K562 (cell line): ENCODE data around the gene NR3C2.

Experiments used
- CTCF ChIP-seq, 3 experiments: IDR thresholded peaks in 2 of 3; conservative IDR thresholded peaks in 1 of 3; 2 replicates each; pipeline ENCODE4 v1.5.1; 2011 to 2012; ENCODE audit warnings: low read length in 3 of 3, mild to moderate bottlenecking in 3 of 3, control low read depth in 2 of 3, improper control_type of control experiment in 1 of 3, inconsistent platforms in 1 of 3, low read depth in 1 of 3, mixed read lengths in 1 of 3, moderate library complexity in 1 of 3; ENCODE audit not compliant: insufficient read depth in 2 of 3
- PML ChIP-seq: IDR thresholded peaks from 2 replicates; pipeline ENCODE4 v1.6.1; 2012; ENCODE audit warnings: low read length, inconsistent platforms
- SRF ChIP-seq, 2 experiments: fragments of 250-450, 450-650 bp in 1 of 2; sonication (Bioruptor Pico) in 1 of 2; sonication (generic) in 1 of 2; formaldehyde crosslinking; IDR thresholded peaks; 2 replicates each; pipeline versions ENCODE4 v1.5.0 to v1.5.1; 2020 to 2022; ENCODE audit warnings: mild to moderate bottlenecking in 1 of 2, missing genetic modification reagents in 1 of 2
- TCF7L2 ChIP-seq: fragments of 150-350 bp; IDR thresholded peaks from 2 replicates; pipeline ENCODE4 v1.6.1; 2016; ENCODE audit warnings: low read depth, mild to moderate bottlenecking, low read length, moderate library complexity

- no peak for TF ChIP-seq TCF7L2
- no peak for TF ChIP-seq SRF (CRISPR knock-in tag; IDR thresholded peaks at IDR 0.05)
- TF ChIP-seq PML = no peak
- TF ChIP-seq CTCF (IDR thresholded peaks at IDR 0.05 in 2 of 3, conservative IDR thresholded peaks at IDR 0.05 in 1 of 3; ENCODE audit: insufficient read depth in 2 of 3, low read depth in 1 of 3, low read length in 3 of 3) = no peak
Measured at GRCh38 chr4:148289740-148290139, 152.5 kb downstream of the NR3C2 start.
